HL-60 (cell line): ENCODE results near the gene SLC6A9.

Source experiments
- DNase-seq, 2 experiments: peaks; one replicate each; pipeline ENCODE4 v3.0.0-alpha.2; 2010 to 2020; ENCODE audit warnings: low read depth in 1 of 2, low spot score in 1 of 2
- H3K27ac ChIP-seq: fragments of 250-450 bp; sonication (Bioruptor Pico); replicated peaks from 2 replicates; pipeline ENCODE4 v1.5.1; 2020; ENCODE audit warnings: mild to moderate bottlenecking, moderate library complexity
- H3K27me3 ChIP-seq: fragments of 250-450 bp; sonication (Bioruptor Pico); 2 replicates; pipeline ENCODE4 v1.5.1; 2021; ENCODE audit warnings: mild to moderate bottlenecking, moderate library complexity; ENCODE audit not compliant: insufficient read depth, poor library complexity, severe bottlenecking
- H3K4me3 ChIP-seq: replicated peaks from 2 replicates; pipeline ENCODE4 v1.5.1; 2011; ENCODE audit warnings: mild to moderate bottlenecking, control low read depth, low read length; ENCODE audit not compliant: insufficient read depth
- CTCF ChIP-seq: IDR thresholded peaks from one replicate; pipeline ENCODE4 v1.5.1; 2011; ENCODE audit warnings: low read length, control low read depth, inconsistent platforms; ENCODE audit not compliant: insufficient read depth
- GABPA ChIP-seq: IDR thresholded peaks from 2 replicates; pipeline ENCODE4 v1.6.1; 2012; ENCODE audit warnings: low read depth
- POLR2AphosphoS5 ChIP-seq: IDR thresholded peaks from 2 replicates; pipeline ENCODE4 v1.6.1; 2012; ENCODE audit warnings: low read depth
- REST ChIP-seq: IDR thresholded peaks from 2 replicates; pipeline ENCODE4 v1.6.1; 2012; ENCODE audit warnings: low read depth; ENCODE audit not compliant: insufficient replicate concordance
- SPI1 ChIP-seq: IDR thresholded peaks from 2 replicates; pipeline ENCODE4 v1.6.1; 2012; ENCODE audit warnings: low read depth, mild to moderate bottlenecking, borderline replicate concordance

SLC6A9 gene

GRCh38 chr1:43958351-43959255 lies 72.7 kb downstream of the SLC6A9 start:
- Histone ChIP-seq H3K27ac (no peak overlapping the region), H3K4me3 (no peak overlapping the region), H3K27me3 (no peaks in the 10 kb centered on the region)
- no peak for TF ChIP-seq GABPA
- TF ChIP-seq POLR2AphosphoS5 = no peak
- no peak for TF ChIP-seq CTCF
- no peak for TF ChIP-seq SPI1
- TF ChIP-seq REST = no peak
- no peak for DNase-seq

- Histone ChIP-seq H3K27ac (no peak overlapping the region), H3K4me3 (no peak overlapping the region), H3K27me3 (no peaks in the 10 kb centered on the region)
- TF ChIP-seq SPI1 = no peak
- no peak for TF ChIP-seq CTCF
- no peak for TF ChIP-seq GABPA
- no peak for TF ChIP-seq REST
- TF ChIP-seq POLR2AphosphoS5 = no peak
- no peak for DNase-seq
Measured at GRCh38 chr1:43957407-43958040, 73.7 kb downstream of the SLC6A9 start.

- no peak for DNase-seq
- Histone ChIP-seq H3K4me3 (no peak overlapping the region), H3K27me3 (no peaks in the 10 kb centered on the region), H3K27ac (no peak overlapping the region)
- no peak for TF ChIP-seq POLR2AphosphoS5
- TF ChIP-seq REST = no peak
- TF ChIP-seq GABPA = no peak
- no peak for TF ChIP-seq CTCF
- TF ChIP-seq SPI1 = no peak
Measured at GRCh38 chr1:43956234-43956633, 75.0 kb downstream of the SLC6A9 start.
